Measurements from ENCODE around the gene NEGR1.

GRCh38 chr1:71836904-71837303 lies 445.4 kb downstream of the NEGR1 start:
- TF ChIP-seq CTCF (IDR thresholded peaks at IDR 0.05): no peak
- TF ChIP-seq POLR2A (IDR thresholded peaks at IDR 0.05): no peak

Measured in testis (tissue), 2 donors.